HG03066 (cell line): Measurements from ENCODE around the gene SOCS6.
"Not testable (repeated sequence)": the region's sequence is repeated elsewhere in the genome, so short reads cannot be mapped to it uniquely, and the experiment has no call there.

Source experiments
- ATAC-seq: cut with Tn5 transposase; IDR thresholded peaks from one replicate; pipeline ENCODE4 v1.9.1; 2021; ENCODE audit warnings: low read depth; ENCODE audit not compliant: unreplicated experiment

Gene SOCS6

GRCh38 chr18:70288851-70289328, at the start of gene SOCS6:
TSS of gene SOCS6 (plus strand) at chr18:70289045. CDS start at chr18:70324669, 35,624 bp downstream.
- peak; percentile 56 for ATAC-seq

GRCh38 chr18:70243131-70243929, 45.5 kb upstream of the SOCS6 start:
- no peak for ATAC-seq

- ATAC-seq, result no peak
Observed at GRCh38 chr18:70246061-70246466, 42.8 kb upstream of the SOCS6 start.

- no peak for ATAC-seq
Observed at GRCh38 chr18:70249118-70249517, 39.7 kb upstream of the SOCS6 start.

GRCh38 chr18:70249861-70250260, 39.0 kb upstream of the SOCS6 start:
- not testable (repeated sequence) for ATAC-seq

- ATAC-seq, result no peak
Observed at GRCh38 chr18:70250781-70251180, 38.1 kb upstream of the SOCS6 start.

GRCh38 chr18:70256184-70256583, 32.7 kb upstream of the SOCS6 start:
- no peak for ATAC-seq

- ATAC-seq, result no peak
Observed at GRCh38 chr18:70256994-70257393, 31.9 kb upstream of the SOCS6 start.

- ATAC-seq, result no peak
Observed at GRCh38 chr18:70258243-70258642, 30.6 kb upstream of the SOCS6 start.

- ATAC-seq, result no peak
Observed at GRCh38 chr18:70260683-70261082, 28.2 kb upstream of the SOCS6 start.

GRCh38 chr18:70261141-70261788, 27.6 kb upstream of the SOCS6 start:
- ATAC-seq, result no peak

- ATAC-seq, result no peak
Observed at GRCh38 chr18:70263336-70263735, 25.5 kb upstream of the SOCS6 start.

- no peak for ATAC-seq
Observed at GRCh38 chr18:70271742-70272141, 17.1 kb upstream of the SOCS6 start.

GRCh38 chr18:70273021-70273420, 15.8 kb upstream of the SOCS6 start:
- ATAC-seq, result no peak

- ATAC-seq, result no peak
Observed at GRCh38 chr18:70276416-70277191, 12.2 kb upstream of the SOCS6 start.

- ATAC-seq, result no peak
Observed at GRCh38 chr18:70279470-70279869, 9.4 kb upstream of the SOCS6 start.

GRCh38 chr18:70280007-70280925, 8.6 kb upstream of the SOCS6 start:
- ATAC-seq, result no peak

- no peak for ATAC-seq
Observed at GRCh38 chr18:70284976-70285620, 3.7 kb upstream of the SOCS6 start.

GRCh38 chr18:70287731-70288130, 1.1 kb upstream of the SOCS6 start:
- no peak for ATAC-seq
